SK-N-SH treated with all-trans-retinoic acid at 6 μM for 48 hours (cell line): ENCODE results near the gene SLC38A4.
"Not testable (repeated sequence)": the region's sequence is repeated elsewhere in the genome, so short reads cannot be mapped to it uniquely, and the experiment has no call there.

Experiments used
- ATAC-seq: fragments of 200-7000 bp; cut with Tn5 transposase; 3 replicates; pipeline ENCODE4 v1.9.1; 2020; ENCODE audit warnings: mild to moderate bottlenecking, moderate library complexity
- ARNTL ChIP-seq: fragments of 450-650 bp; formaldehyde crosslinking; IDR thresholded peaks from 2 replicates; pipeline ENCODE4 v1.5.0; 2020; ENCODE audit warnings: low read depth, mild to moderate bottlenecking, moderate library complexity, borderline replicate concordance
- BACH2 ChIP-seq: fragments of 250-450 bp; sonication (Bioruptor Pico); IDR thresholded peaks from 2 replicates; pipeline ENCODE4 v1.9.0; 2021; ENCODE audit warnings: mild to moderate bottlenecking, borderline replicate concordance
- CSDC2 ChIP-seq: fragments of 250-450 bp; sonication (Bioruptor Pico); IDR thresholded peaks from 2 replicates; pipeline ENCODE4 v1.5.0; 2020; ENCODE audit warnings: mild to moderate bottlenecking, moderate library complexity
- ESRRG ChIP-seq: fragments of 250-450 bp; sonication (Bioruptor Pico); IDR thresholded peaks from 2 replicates; pipeline ENCODE4 v1.6.1; 2021; ENCODE audit warnings: mild to moderate bottlenecking
- GLIS3 ChIP-seq: fragments of 250-450 bp; sonication (Bioruptor Pico); IDR thresholded peaks from 2 replicates; pipeline ENCODE4 v1.5.0; 2020; ENCODE audit warnings: mild to moderate bottlenecking, moderate library complexity
- ISL1 ChIP-seq: fragments of 250-450 bp; sonication (Bioruptor Pico); IDR thresholded peaks from 2 replicates; pipeline ENCODE4 v2.1.2; 2022; ENCODE audit warnings: mild to moderate bottlenecking, moderate library complexity
- PPARA ChIP-seq: fragments of 250-450 bp; sonication (Bioruptor Pico); IDR thresholded peaks from 2 replicates; pipeline ENCODE4 v1.5.0; 2020; ENCODE audit warnings: mild to moderate bottlenecking, borderline replicate concordance
- RARB ChIP-seq: fragments of 250-450 bp; sonication (Bioruptor Pico); IDR thresholded peaks from 2 replicates; pipeline ENCODE4 v1.8.0; 2021; ENCODE audit warnings: mild to moderate bottlenecking, moderate library complexity
- SNAI2 ChIP-seq: fragments of 250-450 bp; sonication (Bioruptor Pico); IDR thresholded peaks from 2 replicates; pipeline ENCODE4 v1.5.0; 2020; ENCODE audit warnings: mild to moderate bottlenecking, moderate library complexity
- TCF4 ChIP-seq: fragments of 250-450 bp; sonication (Bioruptor Pico); IDR thresholded peaks from 2 replicates; pipeline ENCODE4 v1.8.0; 2021; ENCODE audit warnings: mild to moderate bottlenecking, moderate library complexity, borderline replicate concordance
- TOX ChIP-seq: fragments of 250-450 bp; sonication (Bioruptor Pico); IDR thresholded peaks from 2 replicates; pipeline ENCODE4 v1.8.0; 2021; ENCODE audit warnings: mild to moderate bottlenecking, moderate library complexity, borderline replicate concordance
- ZC3H10 ChIP-seq: fragments of 250-450 bp; sonication (Bioruptor Pico); IDR thresholded peaks from 2 replicates; pipeline ENCODE4 v1.5.1; 2021; ENCODE audit warnings: mild to moderate bottlenecking, moderate library complexity
- ZNF565 ChIP-seq: fragments of 450-650 bp; formaldehyde crosslinking; conservative IDR thresholded peaks from 2 replicates; pipeline ENCODE4 v1.5.0; 2020; ENCODE audit warnings: low read depth, mild to moderate bottlenecking, moderate library complexity
- ZNF8 ChIP-seq: fragments of 450-650 bp; formaldehyde crosslinking; IDR thresholded peaks from 2 replicates; pipeline ENCODE4 v1.5.0; 2020; ENCODE audit warnings: mild to moderate bottlenecking, moderate library complexity
- TF ChIP-seq, protein P1 (sequence below): fragments of 250-450 bp; sonication (Bioruptor Pico); IDR thresholded peaks from 2 replicates; pipeline ENCODE4 v1.5.0; 2020; ENCODE audit warnings: mild to moderate bottlenecking, moderate library complexity
- TF ChIP-seq, protein P2 (sequence below): fragments of 250-450 bp; sonication (Bioruptor Pico); IDR thresholded peaks from 2 replicates; pipeline ENCODE4 v1.8.0; 2020; ENCODE audit warnings: mild to moderate bottlenecking, moderate library complexity, borderline replicate concordance
- TF ChIP-seq, protein P3 (sequence below): fragments of 250-450 bp; sonication (Bioruptor Pico); IDR thresholded peaks from 2 replicates; pipeline ENCODE4 v1.5.1; 2020; ENCODE audit warnings: low read depth, mild to moderate bottlenecking, moderate library complexity
- TF ChIP-seq, protein P4 (sequence below): fragments of 250-450 bp; sonication (Bioruptor Pico); IDR thresholded peaks from 2 replicates; pipeline ENCODE4 v1.5.1; 2021; ENCODE audit warnings: mild to moderate bottlenecking, moderate library complexity

Gene SLC38A4

DNA sequence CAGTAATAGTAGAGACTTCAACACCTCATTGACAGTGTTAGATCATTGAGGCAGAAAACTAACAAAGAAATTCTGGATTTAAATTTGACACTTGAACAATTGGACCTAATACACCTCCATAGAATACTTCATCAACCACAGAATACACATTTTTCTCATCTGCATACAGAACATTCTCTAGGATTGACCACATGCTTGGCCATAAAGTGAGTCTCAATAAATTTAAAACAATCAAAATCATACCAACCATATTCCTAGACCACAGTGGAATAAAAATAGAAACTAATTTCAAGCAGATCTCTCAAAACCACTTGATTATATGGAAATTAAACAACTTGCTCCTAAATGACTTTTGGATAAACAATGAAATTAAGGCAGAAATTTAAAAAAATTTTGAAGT is 82.3 kb downstream of the SLC38A4 start:
- TF ChIP-seq, protein P1, sequence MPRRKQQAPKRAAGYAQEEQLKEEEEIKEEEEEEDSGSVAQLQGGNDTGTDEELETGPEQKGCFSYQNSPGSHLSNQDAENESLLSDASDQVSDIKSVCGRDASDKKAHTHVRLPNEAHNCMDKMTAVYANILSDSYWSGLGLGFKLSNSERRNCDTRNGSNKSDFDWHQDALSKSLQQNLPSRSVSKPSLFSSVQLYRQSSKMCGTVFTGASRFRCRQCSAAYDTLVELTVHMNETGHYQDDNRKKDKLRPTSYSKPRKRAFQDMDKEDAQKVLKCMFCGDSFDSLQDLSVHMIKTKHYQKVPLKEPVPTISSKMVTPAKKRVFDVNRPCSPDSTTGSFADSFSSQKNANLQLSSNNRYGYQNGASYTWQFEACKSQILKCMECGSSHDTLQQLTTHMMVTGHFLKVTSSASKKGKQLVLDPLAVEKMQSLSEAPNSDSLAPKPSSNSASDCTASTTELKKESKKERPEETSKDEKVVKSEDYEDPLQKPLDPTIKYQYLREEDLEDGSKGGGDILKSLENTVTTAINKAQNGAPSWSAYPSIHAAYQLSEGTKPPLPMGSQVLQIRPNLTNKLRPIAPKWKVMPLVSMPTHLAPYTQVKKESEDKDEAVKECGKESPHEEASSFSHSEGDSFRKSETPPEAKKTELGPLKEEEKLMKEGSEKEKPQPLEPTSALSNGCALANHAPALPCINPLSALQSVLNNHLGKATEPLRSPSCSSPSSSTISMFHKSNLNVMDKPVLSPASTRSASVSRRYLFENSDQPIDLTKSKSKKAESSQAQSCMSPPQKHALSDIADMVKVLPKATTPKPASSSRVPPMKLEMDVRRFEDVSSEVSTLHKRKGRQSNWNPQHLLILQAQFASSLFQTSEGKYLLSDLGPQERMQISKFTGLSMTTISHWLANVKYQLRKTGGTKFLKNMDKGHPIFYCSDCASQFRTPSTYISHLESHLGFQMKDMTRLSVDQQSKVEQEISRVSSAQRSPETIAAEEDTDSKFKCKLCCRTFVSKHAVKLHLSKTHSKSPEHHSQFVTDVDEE (CRISPR knock-in tag) = no peak
- no peak for TF ChIP-seq ZNF8 (CRISPR knock-in tag)
- ATAC-seq = no peak

DNA sequence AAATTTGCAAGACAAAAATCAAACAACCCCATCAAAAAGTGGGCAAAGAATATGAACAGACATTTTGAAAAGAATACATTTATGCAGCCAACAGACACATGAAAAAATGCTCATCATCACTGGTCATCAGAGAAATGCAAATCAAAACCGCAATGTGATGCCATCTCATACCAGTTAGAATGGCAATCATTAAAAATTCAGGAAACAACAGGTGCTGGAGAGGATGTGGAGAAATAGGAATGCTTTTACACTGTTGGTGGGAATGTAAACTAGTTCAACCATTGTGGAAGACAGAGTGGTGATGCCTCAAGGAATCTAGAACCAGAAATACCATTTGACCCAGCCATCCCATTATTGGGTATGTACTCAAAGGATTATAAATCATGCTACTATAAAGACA is 83.5 kb downstream of the SLC38A4 start:
- ATAC-seq = not testable (repeated sequence)

DNA sequence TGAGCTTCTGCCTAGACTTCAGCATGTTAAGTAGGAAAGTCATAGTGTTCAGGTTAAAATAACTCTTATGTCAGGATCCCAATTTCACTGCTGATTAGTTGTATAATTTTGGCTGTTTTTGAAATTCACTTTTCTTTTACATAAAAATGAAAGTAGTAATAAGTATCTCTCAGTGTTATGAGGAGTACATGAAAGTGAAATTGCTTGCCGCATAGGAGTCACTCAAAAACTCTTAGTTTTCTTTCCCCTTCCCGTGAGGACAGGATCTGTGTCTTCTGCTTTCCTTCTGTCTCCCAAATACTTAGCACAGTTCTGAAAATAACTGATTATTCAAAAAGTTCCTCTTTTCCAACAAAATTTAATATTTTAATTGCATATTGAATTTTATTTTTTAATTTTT is 100.5 kb downstream of the SLC38A4 start:
- no peak for ATAC-seq
- TF ChIP-seq ZNF565 (CRISPR knock-in tag) (no peak), PPARA (CRISPR knock-in tag) (no peak)
- TF ChIP-seq, protein P2, sequence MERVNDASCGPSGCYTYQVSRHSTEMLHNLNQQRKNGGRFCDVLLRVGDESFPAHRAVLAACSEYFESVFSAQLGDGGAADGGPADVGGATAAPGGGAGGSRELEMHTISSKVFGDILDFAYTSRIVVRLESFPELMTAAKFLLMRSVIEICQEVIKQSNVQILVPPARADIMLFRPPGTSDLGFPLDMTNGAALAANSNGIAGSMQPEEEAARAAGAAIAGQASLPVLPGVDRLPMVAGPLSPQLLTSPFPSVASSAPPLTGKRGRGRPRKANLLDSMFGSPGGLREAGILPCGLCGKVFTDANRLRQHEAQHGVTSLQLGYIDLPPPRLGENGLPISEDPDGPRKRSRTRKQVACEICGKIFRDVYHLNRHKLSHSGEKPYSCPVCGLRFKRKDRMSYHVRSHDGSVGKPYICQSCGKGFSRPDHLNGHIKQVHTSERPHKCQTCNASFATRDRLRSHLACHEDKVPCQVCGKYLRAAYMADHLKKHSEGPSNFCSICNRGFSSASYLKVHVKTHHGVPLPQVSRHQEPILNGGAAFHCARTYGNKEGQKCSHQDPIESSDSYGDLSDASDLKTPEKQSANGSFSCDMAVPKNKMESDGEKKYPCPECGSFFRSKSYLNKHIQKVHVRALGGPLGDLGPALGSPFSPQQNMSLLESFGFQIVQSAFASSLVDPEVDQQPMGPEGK = no peak

DNA sequence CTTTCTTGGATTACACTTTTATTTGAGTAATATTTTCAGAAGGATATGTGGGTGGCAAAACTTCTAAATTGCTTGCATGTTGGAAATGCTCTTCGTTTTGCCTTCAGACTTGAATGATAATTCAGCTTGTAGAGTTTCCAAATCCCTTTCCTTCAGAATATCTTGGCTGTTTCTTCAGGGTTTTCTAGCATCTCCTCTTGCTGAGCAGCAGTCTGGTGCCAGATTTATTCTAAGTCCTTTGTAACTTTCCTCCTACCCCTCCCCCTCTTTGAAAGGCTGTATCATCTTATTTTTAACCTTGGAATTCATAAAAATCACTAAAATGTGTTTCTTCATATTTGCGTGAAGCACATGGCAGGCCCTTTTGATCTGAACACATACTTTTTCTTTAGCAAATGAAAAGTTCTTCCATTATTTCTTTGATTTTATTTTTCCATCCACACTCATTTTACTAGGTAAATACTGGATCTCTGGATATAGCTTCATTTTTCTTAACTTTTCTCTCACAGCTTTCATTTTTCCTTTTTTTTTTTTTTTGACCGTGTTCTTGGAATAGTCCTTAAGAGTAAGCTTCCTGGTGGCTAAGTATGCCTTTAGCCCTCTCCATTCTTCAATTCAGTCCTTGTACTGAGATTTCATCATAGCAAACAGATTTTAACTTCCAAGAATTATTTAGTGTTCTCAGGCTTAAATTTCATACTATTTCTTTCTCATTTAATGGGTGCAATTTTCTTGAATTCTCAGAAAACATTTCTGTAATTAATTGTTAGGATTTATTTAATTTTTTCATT is 102.0 kb downstream of the SLC38A4 start:
- no peak for ATAC-seq
- no peak for TF ChIP-seq ARNTL (CRISPR knock-in tag)
- TF ChIP-seq SNAI2 (CRISPR knock-in tag) = no peak
- TF ChIP-seq BACH2 (CRISPR knock-in tag) = no peak
- no peak for TF ChIP-seq CSDC2
- TF ChIP-seq TCF4 = no peak
- no peak for TF ChIP-seq RARB (CRISPR knock-in tag)
- TF ChIP-seq, protein P3, sequence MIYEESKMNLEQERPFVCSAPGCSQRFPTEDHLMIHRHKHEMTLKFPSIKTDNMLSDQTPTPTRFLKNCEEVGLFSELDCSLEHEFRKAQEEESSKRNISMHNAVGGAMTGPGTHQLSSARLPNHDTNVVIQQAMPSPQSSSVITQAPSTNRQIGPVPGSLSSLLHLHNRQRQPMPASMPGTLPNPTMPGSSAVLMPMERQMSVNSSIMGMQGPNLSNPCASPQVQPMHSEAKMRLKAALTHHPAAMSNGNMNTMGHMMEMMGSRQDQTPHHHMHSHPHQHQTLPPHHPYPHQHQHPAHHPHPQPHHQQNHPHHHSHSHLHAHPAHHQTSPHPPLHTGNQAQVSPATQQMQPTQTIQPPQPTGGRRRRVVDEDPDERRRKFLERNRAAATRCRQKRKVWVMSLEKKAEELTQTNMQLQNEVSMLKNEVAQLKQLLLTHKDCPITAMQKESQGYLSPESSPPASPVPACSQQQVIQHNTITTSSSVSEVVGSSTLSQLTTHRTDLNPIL (CRISPR knock-in tag) = no peak
- no peak for TF ChIP-seq ZC3H10
- TF ChIP-seq ISL1 (CRISPR knock-in tag) = no peak
- no peak for TF ChIP-seq ZNF8 (CRISPR knock-in tag)
- no peak for TF ChIP-seq GLIS3
- TF ChIP-seq ZNF565 (CRISPR knock-in tag) = no peak
- TF ChIP-seq, protein P2 = no peak
- TF ChIP-seq TOX (CRISPR knock-in tag) = no peak
- no peak for TF ChIP-seq ESRRG (CRISPR knock-in tag)
- TF ChIP-seq, protein P4, sequence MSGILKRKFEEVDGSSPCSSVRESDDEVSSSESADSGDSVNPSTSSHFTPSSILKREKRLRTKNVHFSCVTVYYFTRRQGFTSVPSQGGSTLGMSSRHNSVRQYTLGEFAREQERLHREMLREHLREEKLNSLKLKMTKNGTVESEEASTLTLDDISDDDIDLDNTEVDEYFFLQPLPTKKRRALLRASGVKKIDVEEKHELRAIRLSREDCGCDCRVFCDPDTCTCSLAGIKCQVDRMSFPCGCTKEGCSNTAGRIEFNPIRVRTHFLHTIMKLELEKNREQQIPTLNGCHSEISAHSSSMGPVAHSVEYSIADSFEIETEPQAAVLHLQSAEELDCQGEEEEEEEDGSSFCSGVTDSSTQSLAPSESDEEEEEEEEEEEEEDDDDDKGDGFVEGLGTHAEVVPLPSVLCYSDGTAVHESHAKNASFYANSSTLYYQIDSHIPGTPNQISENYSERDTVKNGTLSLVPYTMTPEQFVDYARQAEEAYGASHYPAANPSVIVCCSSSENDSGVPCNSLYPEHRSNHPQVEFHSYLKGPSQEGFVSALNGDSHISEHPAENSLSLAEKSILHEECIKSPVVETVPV (CRISPR knock-in tag) = no peak
- TF ChIP-seq, protein P1 (CRISPR knock-in tag) = no peak
- TF ChIP-seq, all 23 proteins: peak for 0
